SH-SY5Y (cell line): Measurements from ENCODE around the gene TNPO3.

Source experiments
- GATA2 ChIP-seq: IDR thresholded peaks from 2 replicates; pipeline ENCODE4 v1.6.1; 2011; ENCODE audit warnings: mild to moderate bottlenecking, low read depth, low read length
- GATA3 ChIP-seq: IDR thresholded peaks from 2 replicates; pipeline ENCODE4 v1.6.1; 2011; ENCODE audit warnings: low read depth, mild to moderate bottlenecking, low read length, moderate library complexity

- TF ChIP-seq GATA3 (no peak), GATA2 (no peak)
Observed at GRCh38 chr7:128939075-128939860, 115.6 kb downstream of the TNPO3 start.
